Stimulated activated naive CD8-positive, alpha-beta T cell treated with anti-CD3 and anti-CD28 coated beads, Interleukin-15, amount 100 ng/mL, for 72 hours (primary cell): Measurements from ENCODE around the gene DNAH9.
"Not testable (repeated sequence)": the region's sequence is repeated elsewhere in the genome, so short reads cannot be mapped to it uniquely, and the experiment has no call there.

Source experiments
- ATAC-seq: fragments of 150-1000 bp; cut with Tn5 transposase; 2 replicates; pipeline ENCODE4 v1.10.0; 2021; ENCODE audit warnings: mild to moderate bottlenecking, moderate library complexity
- DNase-seq, 2 donors: peaks; one replicate each; pipeline ENCODE4 v3.0.0; 2021 to 2022
- H3K27ac Mint-ChIP-seq, 2 donors: one replicate each; pipeline ENCODE4 v1.8.0; 2022; ENCODE audit warnings: mild to moderate bottlenecking in 2 of 2, mixed read lengths in 2 of 2, moderate library complexity in 2 of 2
- H3K27me3 Mint-ChIP-seq: one replicate; pipeline ENCODE4 v1.8.0; 2022; ENCODE audit warnings: mixed read lengths
- H3K4me1 Mint-ChIP-seq: one replicate; pipeline ENCODE4 v1.8.0; 2022; ENCODE audit warnings: mild to moderate bottlenecking, mixed read lengths
- H3K4me3 Mint-ChIP-seq, 2 donors: one replicate each; pipeline ENCODE4 v1.8.0; 2022; ENCODE audit warnings: mild to moderate bottlenecking in 2 of 2, mixed read lengths in 2 of 2, moderate library complexity in 1 of 2
- H3K9me3 Mint-ChIP-seq, 2 donors: one replicate each; pipeline ENCODE4 v1.8.0; 2022; ENCODE audit warnings: mixed read lengths in 2 of 2

DNAH9 gene

GRCh38 chr17:11908711-11909146, 310.5 kb downstream of the DNAH9 start:
- DNase-seq (no peak), ATAC-seq (no peak)
- no peak overlapping the region for H3K27ac Mint-ChIP-seq
- no peak overlapping the region for H3K4me3 Mint-ChIP-seq
- H3K27me3 Mint-ChIP-seq: peaks cover 8% of the 10 kb centered on the region
- peaks cover 15 to 19% of the 10 kb centered on the region in 2 donors for H3K9me3 Mint-ChIP-seq
- no peaks in the 10 kb centered on the region for H3K4me1 Mint-ChIP-seq

- no peaks in the 10 kb centered on the region for H3K4me1 Mint-ChIP-seq
- no peak overlapping the region for H3K27ac Mint-ChIP-seq
- H3K9me3 Mint-ChIP-seq: peaks cover 11 to 19% of the 10 kb centered on the region in 2 donors
- DNase-seq (no peak), ATAC-seq (no peak)
- H3K4me3 Mint-ChIP-seq: no peak overlapping the region
- H3K27me3 Mint-ChIP-seq: peaks cover 8% of the 10 kb centered on the region
Observed at GRCh38 chr17:11909348-11909747, 311.1 kb downstream of the DNAH9 start.

- H3K9me3 Mint-ChIP-seq: peaks cover 27 to 33% of the 10 kb centered on the region in 2 donors
- no peak for DNase-seq
- H3K4me3 Mint-ChIP-seq: no peak overlapping the region
- H3K4me1 Mint-ChIP-seq: no peaks in the 10 kb centered on the region
- H3K27me3 Mint-ChIP-seq: peaks cover 20% of the 10 kb centered on the region
- no peak for ATAC-seq
- no peak overlapping the region for H3K27ac Mint-ChIP-seq
Observed at GRCh38 chr17:11916091-11916490, 317.8 kb downstream of the DNAH9 start.

- no peak for ATAC-seq
- peaks cover 18 to 22% of the 10 kb centered on the region in 2 donors for H3K9me3 Mint-ChIP-seq
Observed at GRCh38 chr17:11917415-11917814, 319.1 kb downstream of the DNAH9 start.

GRCh38 chr17:11921296-11921695, 323.0 kb downstream of the DNAH9 start:
- H3K4me3 Mint-ChIP-seq: no peak overlapping the region
- H3K27me3 Mint-ChIP-seq: peaks cover 14% of the 10 kb centered on the region
- no peaks in the 10 kb centered on the region for H3K4me1 Mint-ChIP-seq
- peaks cover 19 to 22% of the 10 kb centered on the region in 2 donors for H3K9me3 Mint-ChIP-seq
- ATAC-seq (no peak), DNase-seq (no peak)
- H3K27ac Mint-ChIP-seq: no peak overlapping the region

More at GRCh38 chr17:11917415-11917814, 319.1 kb downstream of the DNAH9 start:
- H3K4me1 Mint-ChIP-seq: no peaks in the 10 kb centered on the region
- no peak for DNase-seq
- H3K4me3 Mint-ChIP-seq: no peak overlapping the region
- H3K27me3 Mint-ChIP-seq: peaks cover 20% of the 10 kb centered on the region
- no peak overlapping the region for H3K27ac Mint-ChIP-seq

GRCh38 chr17:11922638-11923037, 324.4 kb downstream of the DNAH9 start:
- Mint-ChIP-seq H3K27ac (no peak overlapping the region), H3K4me1 (no peaks in the 10 kb centered on the region), H3K27me3 (peaks cover 21% of the 10 kb centered on the region), H3K9me3 (peaks cover 14 to 17% of the 10 kb centered on the region in 2 donors), H3K4me3 (no peak overlapping the region)
- DNase-seq: no peak
- ATAC-seq: no peak

GRCh38 chr17:11924076-11924475, 325.8 kb downstream of the DNAH9 start:
- H3K27me3 Mint-ChIP-seq: peaks cover 16% of the 10 kb centered on the region
- H3K9me3 Mint-ChIP-seq: peaks cover 6 to 7% of the 10 kb centered on the region in 2 donors
- H3K4me3 Mint-ChIP-seq: no peak overlapping the region
- H3K27ac Mint-ChIP-seq: no peak overlapping the region
- no peak for ATAC-seq
- H3K4me1 Mint-ChIP-seq: no peaks in the 10 kb centered on the region
- no peak for DNase-seq

GRCh38 chr17:11925262-11926021, 327.2 kb downstream of the DNAH9 start:
- H3K27me3 Mint-ChIP-seq: peaks cover 16% of the 10 kb centered on the region
- H3K9me3 Mint-ChIP-seq: peaks cover 0 to 6% of the 10 kb centered on the region in 2 donors
- H3K4me1 Mint-ChIP-seq: no peaks in the 10 kb centered on the region
- no peak for DNase-seq
- no peak overlapping the region for H3K4me3 Mint-ChIP-seq
- ATAC-seq: no peak
- H3K27ac Mint-ChIP-seq: no peak overlapping the region

- Mint-ChIP-seq H3K4me1 (no peaks in the 10 kb centered on the region), H3K27me3 (peaks cover 16% of the 10 kb centered on the region), H3K4me3 (no peak overlapping the region), H3K27ac (no peak overlapping the region), H3K9me3 (peaks cover 0 to 6% of the 10 kb centered on the region in 2 donors)
- ATAC-seq (no peak), DNase-seq (no peak)
Observed at GRCh38 chr17:11928436-11928835, 330.2 kb downstream of the DNAH9 start.

- DNase-seq (no peak), ATAC-seq (no peak)
- Mint-ChIP-seq H3K27me3 (peaks cover 3% of the 10 kb centered on the region), H3K9me3 (no peaks in the 10 kb centered on the region), H3K27ac (no peak overlapping the region), H3K4me1 (no peaks in the 10 kb centered on the region), H3K4me3 (no peak overlapping the region)
Observed at GRCh38 chr17:11932337-11932898, 334.1 kb downstream of the DNAH9 start.

GRCh38 chr17:11935734-11936406, 337.6 kb downstream of the DNAH9 start:
- peak; percentile 15 to 28 for DNase-seq
- Mint-ChIP-seq H3K4me1 (no peaks in the 10 kb centered on the region), H3K27ac (no peak overlapping the region), H3K9me3 (no peaks in the 10 kb centered on the region), H3K4me3 (no peak overlapping the region), H3K27me3 (no peaks in the 10 kb centered on the region)
- ATAC-seq: no peak

GRCh38 chr17:11940904-11941303, 342.6 kb downstream of the DNAH9 start:
- no peak overlapping the region for H3K27ac Mint-ChIP-seq
- ATAC-seq (no peak), DNase-seq (no peak)
- no peak overlapping the region for H3K4me3 Mint-ChIP-seq
- no peaks in the 10 kb centered on the region for H3K9me3 Mint-ChIP-seq
- H3K4me1 Mint-ChIP-seq: no peaks in the 10 kb centered on the region
- no peaks in the 10 kb centered on the region for H3K27me3 Mint-ChIP-seq

- not testable (repeated sequence) for H3K27me3 Mint-ChIP-seq, H3K9me3 Mint-ChIP-seq, DNase-seq, H3K27ac Mint-ChIP-seq, H3K4me3 Mint-ChIP-seq, ATAC-seq, H3K4me1 Mint-ChIP-seq
Observed at GRCh38 chr17:11943086-11943485, 344.8 kb downstream of the DNAH9 start.

- DNase-seq (no peak), ATAC-seq (no peak)
- Mint-ChIP-seq H3K27ac (no peak overlapping the region), H3K4me3 (no peak overlapping the region), H3K27me3 (no peaks in the 10 kb centered on the region), H3K4me1 (no peaks in the 10 kb centered on the region), H3K9me3 (no peaks in the 10 kb centered on the region)
Observed at GRCh38 chr17:11943759-11944347, 345.6 kb downstream of the DNAH9 start.

- ATAC-seq (no peak), DNase-seq (no peak)
- no peak overlapping the region for H3K27ac Mint-ChIP-seq
- no peak overlapping the region for H3K4me3 Mint-ChIP-seq
- H3K4me1 Mint-ChIP-seq: no peaks in the 10 kb centered on the region
- H3K9me3 Mint-ChIP-seq: no peaks in the 10 kb centered on the region
- no peaks in the 10 kb centered on the region for H3K27me3 Mint-ChIP-seq
Observed at GRCh38 chr17:11944587-11944986, 346.3 kb downstream of the DNAH9 start.

GRCh38 chr17:11948789-11949188, 350.5 kb downstream of the DNAH9 start:
- Mint-ChIP-seq H3K4me3 (no peak overlapping the region), H3K4me1 (no peaks in the 10 kb centered on the region), H3K27me3 (no peaks in the 10 kb centered on the region), H3K27ac (no peak overlapping the region), H3K9me3 (no peaks in the 10 kb centered on the region)
- ATAC-seq (no peak), DNase-seq (no peak)
